ENCODE measurements around the gene CDK14.
"Not testable (repeated sequence)": the region's sequence is repeated elsewhere in the genome, so short reads cannot be mapped to it uniquely, and the experiment has no call there.

Gene CDK14

DNA sequence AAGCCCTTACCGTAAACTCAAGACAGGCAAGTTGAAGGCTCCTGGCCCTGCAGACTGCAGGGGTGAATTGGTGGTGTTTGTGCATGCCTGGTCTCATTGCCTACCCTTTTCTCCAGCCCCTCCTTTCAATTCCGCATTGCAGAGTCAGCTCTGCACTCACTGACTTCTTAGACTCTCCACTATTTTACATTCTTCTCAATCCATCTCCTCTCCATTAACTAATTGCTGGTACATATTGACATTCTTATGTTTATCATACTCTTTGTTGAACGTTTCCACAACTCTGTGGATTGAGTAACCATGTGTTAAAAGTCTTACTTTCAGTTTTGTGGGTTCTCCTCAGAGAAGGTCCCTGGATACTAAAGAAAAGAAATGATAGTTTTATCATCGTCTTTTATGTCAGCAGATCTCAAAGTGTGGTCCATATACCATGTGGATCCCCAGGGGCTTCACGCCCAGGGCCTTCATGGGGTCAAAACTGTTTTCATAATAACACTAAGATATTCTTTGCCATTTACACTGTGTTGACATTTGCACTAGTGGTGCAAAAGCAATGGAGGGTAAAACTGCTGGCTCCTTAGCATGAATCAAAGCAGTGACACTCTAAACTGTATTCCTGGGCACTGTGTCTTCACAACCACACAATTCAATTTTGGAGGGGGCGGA lies 532.7 kb downstream of the CDK14 start:
- no peak for DNase-seq

DNA sequence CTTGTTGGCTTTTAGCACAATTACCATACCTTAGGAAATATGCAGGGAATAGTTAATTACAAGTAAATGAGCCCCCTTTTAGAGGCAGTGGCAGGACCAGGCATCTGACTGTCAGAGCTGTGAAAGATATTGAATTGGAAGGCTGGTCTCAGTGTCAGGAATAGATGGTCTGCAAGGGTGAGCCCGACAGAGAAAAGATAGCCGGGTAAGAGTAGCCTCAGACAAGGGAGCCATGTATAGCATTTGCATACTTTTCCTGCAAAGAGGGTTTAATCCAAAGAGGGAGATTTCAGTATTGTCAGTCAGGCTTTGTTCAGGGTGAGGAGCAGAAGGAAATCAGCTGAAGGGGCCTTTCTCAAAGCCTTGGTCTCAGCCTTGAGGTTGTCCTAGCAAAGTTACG lies 539.2 kb downstream of the CDK14 start:
- no peak for DNase-seq

- DNase-seq = no peak
These were observed 539.7 kb downstream of the CDK14 start for GRCh38 chr7:91135703-91136430.

DNA sequence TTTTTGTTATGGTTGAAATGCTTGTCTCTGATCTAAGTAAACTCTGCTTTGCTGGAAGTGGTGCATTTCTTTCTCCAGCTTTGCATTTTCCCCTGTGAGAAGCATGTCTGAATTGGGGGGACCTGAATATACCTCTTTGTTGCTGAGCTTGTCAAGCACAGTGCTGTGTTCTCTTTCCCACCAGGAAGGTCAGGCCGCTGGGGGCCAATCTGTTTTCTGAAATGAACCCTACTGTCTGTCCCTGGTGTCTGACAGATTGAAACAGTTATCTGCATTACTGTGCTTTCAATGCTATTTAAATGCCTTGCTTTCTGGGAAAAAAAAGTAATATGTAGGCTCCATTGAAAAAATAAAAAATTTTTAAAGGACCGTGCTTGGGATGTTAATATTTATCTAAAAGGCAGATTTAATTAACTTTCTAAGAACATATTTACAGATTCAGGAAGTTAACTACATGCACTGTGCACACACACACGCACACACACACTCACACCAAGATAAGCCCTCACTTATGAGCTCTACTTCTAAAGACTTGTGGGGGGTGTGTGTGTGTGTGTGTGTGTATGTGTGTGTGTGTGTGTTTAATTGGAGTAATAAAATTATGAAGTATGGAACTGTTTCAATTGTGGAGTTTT lies 541.1 kb downstream of the CDK14 start:
- DNase-seq = no peak

- DNase-seq = no peak
These were observed 541.8 kb downstream of the CDK14 start for GRCh38 chr7:91137788-91138368.

GRCh38 chr7:91140286-91140685 lies 544.2 kb downstream of the CDK14 start:
- DNase-seq = no peak

DNA sequence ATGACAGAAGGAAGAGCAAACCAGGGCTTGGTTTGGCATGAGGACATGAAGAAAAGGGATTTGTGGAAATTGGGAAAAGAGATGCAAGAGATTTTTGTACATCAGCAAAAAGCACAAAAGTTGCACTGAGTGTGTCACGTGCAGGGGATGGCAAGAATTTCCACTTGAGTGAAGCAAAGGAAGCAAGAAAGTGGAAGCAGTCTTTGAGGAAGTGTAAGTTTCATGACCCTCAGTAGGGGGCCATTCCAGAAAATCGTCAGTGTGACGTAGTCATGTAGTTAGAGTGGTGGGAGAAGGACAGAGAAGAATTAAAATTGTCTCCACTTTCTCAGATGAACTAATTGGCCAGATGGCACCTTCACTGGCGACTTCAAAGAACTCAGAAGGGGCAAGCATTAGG lies 544.9 kb downstream of the CDK14 start:
- DNase-seq = no peak

- DNase-seq = no peak
These were observed 546.6 kb downstream of the CDK14 start for GRCh38 chr7:91142743-91143142.

DNA sequence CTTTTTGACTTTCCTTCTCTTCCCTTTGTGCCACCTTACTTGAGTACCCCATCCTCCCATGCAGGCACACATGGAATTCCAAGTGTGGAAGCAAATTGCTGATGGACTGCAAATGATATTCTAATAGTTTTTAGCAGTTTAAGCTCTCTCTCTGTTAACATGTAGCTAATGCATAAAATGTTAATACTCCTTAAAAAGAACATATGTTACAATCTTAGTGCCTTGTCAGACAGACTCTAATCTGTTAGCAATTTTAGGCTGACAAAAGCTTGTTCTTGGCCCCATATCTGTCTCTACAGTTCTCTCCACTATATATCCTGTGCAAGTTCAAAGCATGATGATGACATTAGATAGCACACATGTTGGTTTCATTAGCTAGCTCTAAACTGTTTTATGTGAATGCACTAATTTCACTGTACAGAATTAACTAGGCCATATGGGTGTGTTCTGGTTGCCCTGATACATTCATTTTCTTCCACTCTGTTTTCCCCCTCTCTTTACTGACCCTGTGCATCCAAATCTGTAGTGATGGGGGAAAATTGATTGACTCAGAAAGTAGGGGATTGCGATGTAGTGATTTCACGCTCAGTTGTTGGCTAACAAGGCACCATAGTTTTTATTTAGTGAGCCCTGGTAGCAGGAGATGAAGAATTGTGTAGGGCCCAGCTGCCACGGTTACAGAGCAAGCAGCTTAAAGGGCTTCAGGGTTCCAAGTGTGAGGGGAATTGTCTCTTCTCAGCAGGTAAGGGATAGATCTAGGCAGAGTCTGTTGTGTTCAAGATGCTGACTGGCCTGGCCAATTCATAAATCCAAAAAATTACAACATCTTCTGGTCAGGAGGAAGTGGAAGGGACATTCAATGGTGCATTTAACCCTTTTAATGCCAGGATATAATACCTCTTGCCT lies 553.5 kb downstream of the CDK14 start:
- DNase-seq = peak; percentile 47

DNA sequence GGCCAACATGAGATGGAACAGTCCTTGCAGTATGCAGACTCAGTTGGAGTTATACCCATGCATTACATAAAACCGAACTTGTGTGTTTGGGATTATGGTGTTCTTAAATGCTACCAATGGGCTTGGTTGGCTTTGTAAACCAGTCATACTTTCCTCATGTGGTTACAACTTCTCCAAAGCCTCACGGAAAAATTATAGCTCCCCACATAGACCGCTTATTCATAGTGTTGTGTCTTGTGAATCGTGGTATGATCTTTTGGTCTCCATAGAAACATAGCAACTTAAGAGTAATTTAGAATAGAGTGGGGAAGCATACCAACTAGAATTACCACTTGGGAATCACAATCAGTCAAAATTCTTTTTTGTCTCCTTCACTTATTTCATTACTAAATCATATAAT lies 555.8 kb downstream of the CDK14 start:
- DNase-seq = peak; percentile 37

DNA sequence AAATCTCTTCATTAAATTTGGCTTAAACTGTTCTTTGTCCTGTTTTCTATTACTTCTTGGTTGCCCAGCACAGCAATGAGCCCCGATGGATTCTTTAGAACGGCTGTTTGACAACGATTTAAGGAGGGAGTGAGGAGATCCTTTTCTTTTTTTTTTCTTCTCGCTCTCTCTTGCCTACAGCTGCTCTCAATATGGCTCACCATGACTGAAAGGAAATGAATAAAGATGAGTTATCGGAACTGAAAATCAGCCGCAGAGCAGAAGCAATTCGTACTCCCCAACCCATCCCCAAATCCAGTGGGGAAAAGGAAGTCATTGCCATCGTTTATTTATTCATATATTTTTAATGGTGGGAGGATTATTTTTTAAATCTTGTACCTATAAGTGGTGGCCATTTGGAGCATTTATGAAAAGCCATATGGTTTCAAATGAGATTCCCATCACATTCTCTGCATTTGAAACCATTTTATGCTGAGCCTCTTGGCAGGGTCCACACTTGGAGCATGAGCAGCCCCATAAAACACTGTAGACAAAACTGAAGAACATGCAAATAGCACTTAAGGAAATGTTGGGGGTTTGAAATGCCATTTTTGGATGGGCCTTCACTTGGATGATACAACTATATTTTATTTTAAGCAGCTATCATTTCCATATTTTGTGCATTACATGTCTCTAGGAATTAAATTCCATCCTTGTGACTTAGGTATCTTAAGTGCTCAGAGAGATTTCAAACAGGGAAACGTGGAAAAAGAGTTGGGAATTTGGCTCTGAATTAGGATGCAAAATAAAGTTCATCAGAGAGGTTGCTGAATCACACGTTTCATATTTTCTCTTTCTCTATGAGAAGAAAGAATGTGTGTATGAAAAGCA lies 560.4 kb downstream of the CDK14 start:
- DNase-seq = peak; percentile 69

- no peak for DNase-seq
These were observed 561.6 kb downstream of the CDK14 start for GRCh38 chr7:91157579-91158320.

DNA sequence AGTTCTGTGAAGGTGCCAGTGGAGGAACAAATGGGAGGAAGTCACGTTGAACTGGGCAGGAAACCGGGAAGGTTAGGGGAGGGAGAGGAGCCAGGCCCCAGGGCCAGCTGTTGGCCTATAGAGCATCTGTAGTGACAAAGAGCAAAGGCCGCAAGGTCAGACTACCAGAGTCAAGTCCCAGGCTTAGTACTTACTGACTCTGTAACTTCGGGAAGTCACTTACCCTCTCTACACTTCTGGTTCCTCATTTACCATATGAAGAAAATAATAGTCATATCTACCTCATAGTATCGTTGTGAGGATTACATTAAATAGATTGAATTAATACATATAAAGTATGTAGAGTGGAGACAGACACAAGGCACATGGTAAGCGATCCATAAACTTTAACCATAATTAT lies 566.3 kb downstream of the CDK14 start:
- DNase-seq = no peak

GRCh38 chr7:91164506-91164905 lies 568.4 kb downstream of the CDK14 start:
- DNase-seq = peak; percentile 23

DNA sequence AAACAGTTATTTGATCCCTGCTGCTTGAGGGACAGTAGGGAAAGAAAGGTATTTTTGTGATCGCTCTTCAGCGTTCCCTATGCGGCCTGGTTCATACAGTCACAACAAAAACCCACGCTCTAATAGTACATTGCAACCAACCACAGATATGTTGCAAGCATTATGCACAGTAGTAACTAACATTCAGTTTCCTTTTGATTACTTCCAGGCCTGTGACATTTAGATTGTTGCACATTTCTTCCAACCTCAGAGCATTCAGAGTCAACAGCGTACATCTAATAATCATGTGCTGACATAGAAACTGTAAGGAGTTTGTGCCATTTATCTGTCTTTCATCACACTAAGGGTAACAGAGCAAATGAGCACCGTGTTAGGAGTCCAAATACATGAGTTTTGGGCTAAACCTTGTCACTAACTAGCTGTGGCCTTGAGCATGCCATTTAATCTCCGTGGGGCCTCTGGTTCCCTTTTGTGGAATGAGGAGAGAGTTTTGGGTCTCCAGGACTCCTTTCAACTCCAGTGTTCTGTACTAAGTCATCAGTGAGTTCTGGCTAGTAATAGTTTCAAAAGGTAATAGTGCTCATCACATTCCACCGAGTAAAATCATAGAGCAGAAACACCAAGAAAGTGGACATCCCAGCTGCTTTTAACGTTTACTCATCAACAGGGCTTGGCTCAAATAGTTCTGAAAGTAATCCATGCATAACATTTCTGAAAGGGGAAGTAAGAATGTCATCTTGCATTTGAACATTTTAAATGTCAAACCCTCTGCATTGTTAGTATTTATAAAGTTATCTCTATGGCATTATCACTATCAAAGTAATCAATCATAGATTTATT lies 569.1 kb downstream of the CDK14 start:
- DNase-seq = peak; percentile 94

DNA sequence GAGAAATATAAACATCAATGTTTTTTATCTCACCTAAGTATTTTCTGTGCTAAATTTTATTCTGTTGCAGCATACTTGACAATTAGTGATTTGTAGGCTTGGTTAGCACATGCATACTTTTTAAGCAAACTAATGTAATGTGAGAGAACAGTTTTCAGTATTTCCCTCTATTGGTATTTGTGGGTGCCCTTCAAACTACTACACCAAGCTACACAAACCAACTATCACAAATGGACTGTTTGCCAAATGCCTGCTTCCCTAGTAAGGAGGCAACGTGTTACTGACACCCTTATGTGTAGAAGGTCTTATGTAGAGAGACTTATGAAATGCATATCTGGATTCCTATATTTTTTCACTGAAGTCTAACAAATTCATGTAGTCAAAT lies 569.7 kb downstream of the CDK14 start:
- DNase-seq = peak; percentile 50

GRCh38 chr7:91168871-91169829 lies 573.0 kb downstream of the CDK14 start:
- DNase-seq = peak; percentile 71

DNA sequence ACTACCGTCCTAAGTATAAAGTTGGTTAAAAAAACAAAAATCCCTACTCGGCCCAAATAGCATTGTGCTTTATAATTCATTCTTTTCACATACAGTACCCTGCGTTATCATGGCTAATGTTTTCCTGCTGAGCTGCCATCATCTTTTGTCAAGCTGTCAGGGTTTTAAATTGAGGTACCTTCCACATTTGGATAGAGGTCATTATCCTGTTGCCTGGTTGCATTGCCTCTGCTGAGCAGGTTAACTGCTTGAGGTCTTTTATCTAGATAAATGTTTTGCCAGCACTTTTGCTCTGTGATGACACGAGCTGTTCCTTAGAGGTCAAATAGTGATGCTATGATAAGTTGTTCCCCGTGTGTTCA lies 573.7 kb downstream of the CDK14 start:
- DNase-seq = no peak

DNA sequence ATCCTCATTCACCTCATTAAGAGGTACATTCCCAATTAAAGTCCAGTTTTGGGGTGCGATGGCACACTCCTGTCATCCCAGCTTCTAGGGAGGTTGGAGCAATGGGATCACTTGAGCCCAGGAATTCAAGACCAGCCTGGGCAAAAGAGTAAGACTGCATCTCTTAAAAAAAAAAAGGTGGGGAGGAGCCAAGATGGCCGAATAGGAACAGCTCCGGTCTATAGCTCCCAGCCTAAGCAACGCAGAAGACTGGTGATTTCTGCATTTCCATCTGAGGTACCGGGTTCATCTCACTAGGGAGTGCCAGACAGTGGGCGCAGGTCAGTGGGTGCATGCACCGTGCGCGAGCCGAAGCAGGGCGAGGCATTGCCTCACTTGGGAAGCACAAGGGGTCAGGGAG lies 577.1 kb downstream of the CDK14 start:
- DNase-seq = not testable (repeated sequence)
